GM08714 (cell line): ENCODE data around the gene TRAK1.

Experiments used
- H3K4me3 ChIP-seq: fragments of 200-500 bp; sonication (Bioruptor generic); 2 replicates; pipeline ENCODE4 v1.5.1; 2014; ENCODE audit warnings: mild to moderate bottlenecking, low read length, inconsistent platforms
- ZNF274 ChIP-seq: IDR thresholded peaks from 2 replicates; pipeline ENCODE4 v1.6.1; 2012; ENCODE audit warnings: mild to moderate bottlenecking, low read depth, low read length

Gene TRAK1

DNA sequence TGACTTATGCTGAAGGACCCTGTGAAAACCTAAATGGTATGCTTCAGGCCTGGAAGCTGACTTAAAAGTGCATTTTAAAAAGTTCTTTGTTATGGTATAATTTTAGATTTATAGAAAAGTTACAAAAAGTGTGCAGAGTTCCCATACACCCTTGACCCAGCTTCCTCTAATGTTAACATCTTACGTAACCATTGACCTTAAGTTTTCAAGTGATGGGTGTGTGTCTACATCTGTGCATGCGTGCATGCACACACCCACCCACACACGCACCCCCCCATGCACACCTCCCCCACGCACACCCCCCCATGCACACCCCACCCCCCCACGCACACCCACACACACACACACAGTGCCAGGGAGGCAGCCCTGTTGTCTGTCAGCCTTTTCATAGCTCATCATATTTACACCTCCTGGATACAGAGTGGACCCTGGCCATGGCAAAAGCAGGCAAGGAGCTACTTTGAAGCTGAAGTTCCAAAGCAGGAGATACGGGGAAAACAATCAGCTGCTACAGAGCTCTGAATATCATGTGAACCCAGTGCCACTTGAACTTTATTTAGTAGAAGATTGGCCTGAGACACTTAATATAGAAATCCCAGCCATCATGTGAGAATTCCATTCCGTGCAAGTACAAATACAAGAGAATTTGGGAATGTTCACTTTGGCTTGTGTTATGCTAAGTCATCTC lies 30.0 kb upstream of the TRAK1 start:
- no peak overlapping the region for H3K4me3 ChIP-seq
- no peak for TF ChIP-seq ZNF274

DNA sequence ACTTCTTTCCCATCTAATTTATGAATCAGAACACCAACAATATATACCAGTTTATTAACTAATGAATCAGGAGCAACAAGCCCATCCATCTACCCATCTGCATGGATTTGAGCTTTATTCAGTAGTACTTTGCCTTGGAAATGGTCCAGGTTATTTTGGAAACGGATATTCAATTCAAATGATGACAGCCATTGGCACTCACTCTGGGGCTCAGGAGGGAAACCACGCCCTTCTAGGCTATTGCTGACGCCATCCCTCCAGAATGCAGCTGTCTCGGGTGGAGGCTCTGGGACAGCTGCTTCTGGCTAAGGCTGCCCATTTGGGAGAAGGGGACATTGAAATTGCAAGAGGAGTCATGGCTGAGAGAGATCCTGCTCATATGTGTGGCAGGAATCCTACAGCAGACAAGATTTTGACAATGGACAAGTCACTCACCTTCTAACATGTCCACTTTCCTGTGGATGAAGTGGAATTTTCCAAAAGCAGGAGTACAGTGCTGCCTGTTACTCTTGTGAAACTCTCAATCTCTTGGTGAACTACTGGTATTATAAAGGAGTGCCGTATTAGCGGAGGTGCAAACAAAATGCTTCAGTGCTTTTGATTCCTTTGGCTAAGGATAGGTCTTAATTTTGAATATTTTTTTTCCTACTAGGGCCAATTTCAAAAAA lies 29.3 kb upstream of the TRAK1 start:
- no peak overlapping the region for H3K4me3 ChIP-seq
- no peak for TF ChIP-seq ZNF274

DNA sequence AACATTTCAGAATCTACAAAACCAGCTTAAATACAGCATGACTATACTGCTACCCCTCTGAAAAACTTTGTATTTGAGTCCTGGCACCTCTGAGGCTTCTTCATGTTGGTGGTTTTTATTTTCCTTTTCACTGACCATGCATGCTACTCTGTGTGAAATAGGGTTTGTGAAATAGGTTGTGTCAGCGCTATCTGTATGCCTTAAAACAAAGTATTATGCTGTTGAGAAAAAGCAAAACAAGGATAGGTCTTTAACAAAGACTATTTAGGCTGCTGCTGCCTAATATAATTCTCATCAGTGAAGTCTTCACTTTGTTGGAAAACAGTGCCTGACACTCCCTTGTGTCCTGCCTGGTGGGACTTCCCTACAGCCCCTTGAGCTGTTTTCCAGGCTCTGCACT lies 28.7 kb upstream of the TRAK1 start:
- H3K4me3 ChIP-seq = no peak overlapping the region
- no peak for TF ChIP-seq ZNF274

DNA sequence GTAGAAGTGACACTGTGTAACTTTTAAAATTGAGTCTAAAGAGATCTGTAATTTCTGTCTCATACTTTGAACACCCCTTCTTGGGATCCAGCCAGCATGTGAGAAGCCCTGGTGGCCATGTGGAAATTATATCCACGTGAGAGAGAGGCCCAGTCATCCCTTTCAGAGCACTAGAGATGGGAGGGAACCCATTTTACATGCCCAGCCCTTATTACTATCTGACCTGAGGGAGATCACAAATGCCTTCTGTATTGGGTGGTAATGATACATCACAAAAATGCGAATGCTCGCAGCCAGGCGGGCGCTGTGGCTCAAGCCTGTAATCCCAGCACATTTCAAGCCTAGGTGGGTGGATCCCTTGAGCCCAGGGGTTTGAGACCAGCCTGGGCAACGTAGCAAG lies 27.3 kb upstream of the TRAK1 start:
- no peak overlapping the region for H3K4me3 ChIP-seq
- TF ChIP-seq ZNF274 = no peak

DNA sequence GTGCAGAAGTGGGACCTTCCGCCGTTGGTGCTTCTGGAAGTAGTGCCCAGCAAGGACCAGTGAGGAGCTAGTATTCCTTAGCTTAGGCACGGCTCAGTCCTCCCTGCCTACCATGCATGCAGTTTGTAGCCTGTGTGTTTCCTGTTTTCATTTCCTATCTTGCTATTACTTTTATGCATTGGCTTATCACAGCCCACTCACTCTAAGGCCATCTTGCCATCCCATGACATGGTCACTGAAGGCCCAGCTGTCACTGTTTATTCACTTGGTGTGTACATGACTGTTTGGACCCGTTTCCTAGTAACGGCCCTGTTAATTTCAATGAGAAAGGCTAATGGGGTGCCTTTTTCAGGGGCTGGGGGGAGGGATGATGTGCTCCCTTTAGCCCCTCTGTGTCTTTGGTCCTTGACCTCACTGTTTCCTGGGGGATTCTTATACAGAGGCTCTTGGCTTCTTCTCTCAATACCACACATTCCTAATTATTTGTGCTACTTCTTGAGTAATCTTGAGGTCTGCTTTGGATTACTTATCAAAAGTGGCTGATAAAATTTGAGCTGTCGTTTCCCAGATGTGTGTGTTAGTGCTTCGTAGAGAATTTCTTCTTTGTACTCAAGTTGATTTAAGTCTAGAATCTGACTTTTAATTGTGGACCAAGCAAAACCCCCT lies 24.5 kb upstream of the TRAK1 start:
- TF ChIP-seq ZNF274 = no peak
- no peak overlapping the region for H3K4me3 ChIP-seq

DNA sequence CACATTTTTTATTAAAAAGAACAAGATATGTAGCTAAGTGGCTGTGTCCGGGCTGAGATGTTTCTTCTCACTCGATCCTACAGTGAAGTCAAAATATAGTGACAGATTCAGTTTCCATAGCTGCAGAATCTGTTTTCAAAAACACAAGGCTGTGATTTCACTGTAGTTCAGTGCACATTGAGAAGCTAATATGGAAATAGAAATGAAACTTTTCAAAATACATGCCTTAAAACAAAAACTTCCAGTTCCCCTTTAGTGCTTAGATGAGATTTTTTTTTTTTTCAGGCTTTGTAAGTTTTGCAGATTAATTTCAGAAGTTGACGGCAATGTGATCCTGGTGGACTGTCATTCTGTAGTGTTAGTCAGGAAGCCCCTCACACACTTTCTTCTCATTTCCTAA lies 23.8 kb upstream of the TRAK1 start:
- H3K4me3 ChIP-seq = no peak overlapping the region
- no peak for TF ChIP-seq ZNF274

DNA sequence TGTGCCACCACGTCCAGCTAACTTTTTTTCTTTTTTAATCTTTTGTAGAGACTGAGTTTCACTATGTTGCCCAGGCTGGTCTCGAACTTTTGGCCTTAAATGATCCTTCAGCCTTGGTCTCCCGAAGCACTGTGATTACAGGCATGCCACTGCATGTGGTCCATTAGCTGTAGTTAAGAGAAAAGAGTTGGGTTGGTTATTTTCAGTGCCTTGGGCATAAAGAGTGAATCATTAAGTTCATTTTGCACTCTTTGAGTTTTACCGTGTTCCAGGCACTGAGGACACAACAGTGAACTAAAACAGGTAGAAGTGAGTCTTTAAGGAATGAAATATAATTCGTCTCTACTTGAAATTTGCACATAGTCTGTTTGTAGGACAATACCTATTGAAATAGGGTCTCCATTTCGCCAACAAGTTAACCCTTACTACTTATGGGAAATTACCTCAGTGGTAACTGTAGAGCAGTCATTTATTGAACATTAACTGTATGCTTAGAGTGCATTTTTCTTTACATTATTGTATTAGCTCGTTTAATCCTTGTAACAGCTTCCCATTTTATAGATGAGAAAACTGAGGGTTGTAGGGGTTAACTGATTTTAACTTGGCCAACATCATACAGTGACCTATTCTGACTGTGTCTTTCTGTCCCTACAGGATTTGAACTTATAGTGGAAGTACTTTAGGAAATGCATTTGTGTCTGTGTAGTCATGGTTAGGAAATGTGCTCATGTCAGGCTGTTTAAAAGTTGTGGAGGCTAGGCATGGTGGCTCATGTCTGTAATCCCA lies 22.7 kb upstream of the TRAK1 start:
- no peak overlapping the region for H3K4me3 ChIP-seq
- TF ChIP-seq ZNF274 = no peak

DNA sequence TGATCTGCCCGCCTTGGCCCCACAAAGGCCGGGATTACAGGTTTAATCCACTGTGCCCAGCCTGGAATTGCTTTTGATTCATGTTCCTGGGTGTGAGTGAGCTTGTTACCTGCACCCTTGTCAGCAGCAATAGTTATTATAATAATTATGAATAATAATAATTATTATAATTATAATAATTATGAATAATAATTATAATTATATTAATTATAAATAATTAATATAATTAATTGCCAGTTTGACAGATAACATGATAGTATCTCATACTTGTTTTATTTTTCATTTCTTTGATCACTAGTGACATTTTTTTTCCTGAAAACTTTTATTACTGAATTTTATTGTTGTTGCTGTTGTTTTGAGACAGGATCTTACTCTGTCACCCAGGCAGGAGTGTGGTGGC lies 21.1 kb upstream of the TRAK1 start:
- H3K4me3 ChIP-seq = no peak overlapping the region
- TF ChIP-seq ZNF274 = no peak

DNA sequence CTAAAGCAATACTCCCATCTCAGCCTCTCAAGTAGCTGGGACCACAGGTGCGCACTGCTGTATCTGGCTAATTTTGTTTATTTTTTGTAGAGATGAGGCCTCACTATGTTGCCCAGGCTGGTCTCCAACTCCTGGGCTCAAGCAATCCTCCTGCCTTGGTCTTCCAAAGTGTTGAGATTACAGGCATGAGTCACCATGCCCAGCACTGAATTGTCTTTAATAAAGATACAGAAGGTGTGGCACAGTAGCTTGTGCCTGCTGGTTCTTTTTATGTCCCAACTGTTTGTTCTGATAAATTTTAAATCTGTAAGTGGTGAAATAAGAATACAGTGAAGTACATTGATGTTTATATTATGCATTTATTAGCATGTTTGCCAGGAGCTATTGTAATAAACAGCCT lies 20.6 kb upstream of the TRAK1 start:
- no peak overlapping the region for H3K4me3 ChIP-seq
- no peak for TF ChIP-seq ZNF274

DNA sequence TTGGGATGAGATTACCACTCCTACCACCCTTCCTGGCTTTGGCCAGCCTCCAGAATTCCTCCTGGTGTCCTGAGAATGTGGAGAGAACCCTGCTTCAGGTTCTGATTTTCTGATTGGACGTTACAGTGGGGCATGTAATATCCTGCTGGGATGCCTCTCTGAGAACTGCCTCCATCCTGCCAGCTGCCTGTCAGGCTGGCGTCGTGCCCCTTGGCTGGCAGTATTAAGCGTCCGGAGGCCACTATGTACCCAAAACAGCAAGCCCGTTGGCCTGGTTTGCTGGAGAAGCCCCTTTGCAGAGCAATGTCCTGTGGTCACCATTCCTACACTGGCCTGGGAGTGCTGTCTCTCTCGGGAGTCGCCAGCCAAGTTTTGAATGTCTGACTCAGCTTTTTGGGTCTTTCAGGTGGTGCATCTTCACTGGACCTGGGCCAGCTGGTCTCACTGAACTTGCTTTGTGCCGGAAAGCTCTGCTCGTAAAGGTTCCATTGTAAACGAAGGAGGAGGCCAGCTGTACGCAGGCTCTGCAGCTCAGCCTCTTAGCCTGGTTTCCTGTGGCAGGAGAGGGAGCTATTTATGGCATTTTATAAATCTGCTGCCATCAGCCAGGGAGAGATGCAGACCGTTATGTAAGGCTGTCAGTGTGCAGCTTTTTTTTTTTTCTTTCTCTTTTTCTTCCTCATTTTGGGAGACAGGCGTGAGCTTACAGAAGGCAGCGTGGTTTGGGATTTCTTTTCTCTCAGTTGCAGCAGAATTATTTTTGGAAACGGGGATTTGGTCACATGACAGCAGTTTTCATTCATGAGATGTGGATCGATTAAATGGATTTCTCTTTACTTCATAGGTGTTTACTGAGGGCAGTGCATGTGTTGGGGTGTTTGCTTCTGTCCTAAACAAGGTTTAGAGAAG lies 19.0 kb upstream of the TRAK1 start:
- TF ChIP-seq ZNF274 = no peak
- peak overlapping the region; percentile 2; the same call in 1 of the 2 replicates for H3K4me3 ChIP-seq

DNA sequence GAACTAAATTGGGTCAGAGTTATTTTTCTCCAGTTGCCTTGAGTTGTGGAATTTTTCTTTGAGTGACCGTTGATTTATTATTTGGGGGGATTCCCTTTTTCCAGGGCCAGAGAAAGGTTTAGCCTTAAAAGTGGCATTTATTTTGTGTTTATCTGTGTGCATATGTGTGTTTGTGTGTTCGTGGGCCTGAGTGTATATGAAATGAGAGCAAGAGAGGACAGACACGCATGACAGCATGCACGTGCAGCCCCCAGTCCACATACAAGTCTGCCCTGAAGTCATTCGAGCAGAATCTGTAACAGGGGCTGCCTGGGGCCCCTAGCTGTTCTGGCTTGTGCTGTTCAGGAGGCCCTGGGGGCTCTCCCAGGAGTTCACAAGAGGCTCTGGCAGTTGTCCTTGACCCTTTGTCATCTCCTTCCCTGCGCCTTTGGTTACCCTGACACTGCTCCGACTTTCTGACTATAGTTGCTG lies 18.3 kb upstream of the TRAK1 start:
- H3K4me3 ChIP-seq = 0 out of 2 replicates have a peak overlapping the region, but pooled peaks have one; percentile 2

DNA sequence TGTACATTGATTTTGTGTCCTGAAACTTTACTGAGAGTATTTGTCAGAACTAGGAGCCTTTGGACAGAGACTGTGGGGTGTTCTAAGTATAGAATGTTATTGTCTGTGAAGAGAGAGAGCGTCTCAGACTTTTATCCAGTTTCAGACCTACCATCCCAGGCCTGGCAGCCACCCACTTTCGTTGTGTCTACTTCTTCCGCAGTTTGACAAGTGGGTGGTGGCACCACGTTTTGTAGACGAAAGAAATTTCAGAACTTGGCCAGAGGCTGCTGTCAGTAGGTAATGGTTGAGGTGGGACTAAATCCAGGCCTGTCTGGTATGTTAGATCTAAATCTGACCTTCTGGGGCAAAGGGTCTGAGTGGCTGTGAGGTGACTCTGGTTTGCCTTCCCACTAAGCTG lies 13.4 kb upstream of the TRAK1 start:
- no peak for TF ChIP-seq ZNF274
- no peak overlapping the region for H3K4me3 ChIP-seq

More for the DNA sequence above, 18.3 kb upstream of the TRAK1 start:
- no peak for TF ChIP-seq ZNF274

DNA sequence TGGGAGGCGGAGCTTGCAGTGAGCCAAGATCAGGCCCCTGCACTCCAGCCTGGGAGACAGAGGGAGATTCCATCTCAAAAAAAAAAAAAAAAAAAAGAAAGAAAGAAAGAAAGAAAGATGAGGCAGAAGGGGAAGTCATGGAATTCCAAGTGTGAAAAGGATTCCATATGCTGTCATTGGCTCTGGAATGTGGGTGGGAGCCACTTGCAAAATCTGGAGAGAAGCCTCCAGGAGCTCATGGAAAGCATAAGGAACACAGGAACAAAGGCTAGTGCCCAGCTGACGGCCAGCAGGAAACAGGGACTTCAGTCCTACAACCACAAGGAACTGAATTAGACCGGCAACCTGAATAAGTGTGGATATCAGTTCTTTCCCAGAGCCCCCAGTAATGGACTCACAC lies 12.5 kb upstream of the TRAK1 start:
- no peak overlapping the region for H3K4me3 ChIP-seq
- no peak for TF ChIP-seq ZNF274

DNA sequence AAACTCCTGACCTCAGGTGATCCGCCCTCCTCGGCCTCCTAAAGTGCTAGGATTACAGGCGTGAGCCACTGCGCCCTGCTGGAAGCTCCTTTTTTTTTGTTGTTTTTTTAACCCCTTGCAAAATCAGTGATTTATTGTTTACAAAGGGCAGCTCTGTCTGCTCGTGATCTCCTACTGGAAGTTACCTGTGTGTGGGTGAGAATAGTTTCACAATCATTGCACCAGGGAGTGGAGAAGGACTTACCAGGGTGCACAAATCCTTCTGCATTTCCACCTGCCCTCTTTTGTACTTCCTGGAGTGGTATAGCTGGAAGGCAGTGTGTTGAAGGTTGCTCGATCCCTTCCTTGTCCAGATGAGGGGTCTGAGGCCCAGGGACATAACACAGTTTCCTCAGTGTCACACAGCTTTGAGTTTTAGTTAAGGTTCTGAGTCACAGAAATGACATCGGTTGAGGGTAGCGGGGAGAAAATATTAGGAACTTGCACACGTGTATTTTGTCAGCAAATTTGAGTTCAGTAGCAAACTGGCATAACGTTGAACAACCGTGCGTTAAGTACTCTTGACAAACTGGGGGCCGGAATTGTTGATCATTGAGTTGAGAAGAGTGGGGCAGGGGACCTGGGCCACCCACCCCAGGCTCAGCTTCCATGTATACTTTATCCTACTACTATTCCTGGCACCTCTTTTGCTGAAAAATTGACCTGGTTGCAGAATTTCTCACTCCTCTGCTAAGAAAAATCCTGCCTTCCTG lies 11.3 kb upstream of the TRAK1 start:
- no peak for TF ChIP-seq ZNF274

More for the DNA sequence above, 11.3 kb upstream of the TRAK1 start:
- H3K4me3 ChIP-seq = no peak overlapping the region
